BLaER1 (cell line): ENCODE data around the gene PRKN.

Source experiments
- H3K27ac ChIP-seq: shearing (Covaris generic); formaldehyde crosslinking; 2 replicates; pipeline ENCODE4 v1.8.1; 2022
- H3K27me3 ChIP-seq: shearing (Covaris generic); formaldehyde crosslinking; 2 replicates; pipeline ENCODE4 v1.8.1; 2022
- H3K36me3 ChIP-seq: shearing (Covaris generic); formaldehyde crosslinking; 2 replicates; pipeline ENCODE4 v1.8.1; 2022
- H3K4me1 ChIP-seq: shearing (Covaris generic); formaldehyde crosslinking; 2 replicates; pipeline ENCODE4 v1.8.1; 2022
- H3K4me2 ChIP-seq: shearing (Covaris generic); formaldehyde crosslinking; 2 replicates; pipeline ENCODE4 v1.8.1; 2022
- H3K4me3 ChIP-seq: shearing (Covaris generic); formaldehyde crosslinking; 2 replicates; pipeline ENCODE4 v1.8.1; 2022
- H3K9ac ChIP-seq: shearing (Covaris generic); formaldehyde crosslinking; 2 replicates; pipeline ENCODE4 v1.8.1; 2022
- H3K9me3 ChIP-seq: shearing (Covaris generic); formaldehyde crosslinking; 2 replicates; pipeline ENCODE4 v1.8.1; 2022
- H4K20me1 ChIP-seq: shearing (Covaris generic); formaldehyde crosslinking; 2 replicates; pipeline ENCODE4 v1.8.1; 2022
- Cebpa-rat ChIP-seq: shearing (Covaris generic); IDR thresholded peaks from 2 replicates; pipeline ENCODE4 v1.8.1; 2022

The PRKN gene

DNA sequence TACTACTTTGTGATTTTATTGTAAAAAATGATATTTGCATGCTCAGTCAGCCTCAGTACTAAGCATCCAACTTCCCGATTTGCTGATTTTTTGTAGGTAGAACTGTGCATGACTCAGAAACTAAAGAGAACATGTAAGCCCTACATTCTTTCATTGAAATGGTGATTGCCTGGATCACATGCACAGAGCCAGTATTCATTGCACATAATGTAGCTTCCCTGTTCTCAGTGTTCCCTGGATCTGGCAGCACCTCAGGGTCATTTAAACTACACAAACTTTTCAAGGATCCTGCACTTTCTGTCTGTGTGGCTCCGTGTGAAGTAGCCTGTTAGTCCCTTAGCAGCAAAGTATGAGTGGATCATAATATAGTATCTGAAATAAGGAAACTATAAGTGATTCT is 1030.8 kb downstream of the PRKN start:
- Histone ChIP-seq H3K9me3 (no peaks in the 10 kb centered on the region), H3K27ac (no peak overlapping the region), H3K4me3 (no peak overlapping the region), H4K20me1 (no peaks in the 10 kb centered on the region), H3K9ac (no peak overlapping the region), H3K4me2 (no peak overlapping the region), H3K4me1 (no peaks in the 10 kb centered on the region), H3K36me3 (no peaks in the 10 kb centered on the region), H3K27me3 (no peaks in the 10 kb centered on the region)
- TF ChIP-seq Cebpa-rat: no peak

GRCh38 chr6:161694995-161695394 is 1032.6 kb downstream of the PRKN start:
- no peak overlapping the region for H3K4me3 ChIP-seq
- no peaks in the 10 kb centered on the region for H4K20me1 ChIP-seq
- no peak overlapping the region for H3K9ac ChIP-seq
- H3K4me2 ChIP-seq: no peak overlapping the region
- no peaks in the 10 kb centered on the region for H3K36me3 ChIP-seq
- H3K27me3 ChIP-seq: no peaks in the 10 kb centered on the region
- no peaks in the 10 kb centered on the region for H3K9me3 ChIP-seq
- no peak overlapping the region for H3K27ac ChIP-seq
- no peaks in the 10 kb centered on the region for H3K4me1 ChIP-seq
- no peak for TF ChIP-seq Cebpa-rat

GRCh38 chr6:161686655-161687054 is 1040.9 kb downstream of the PRKN start:
- Histone ChIP-seq H3K9ac (no peak overlapping the region), H3K36me3 (no peaks in the 10 kb centered on the region), H4K20me1 (no peaks in the 10 kb centered on the region), H3K4me1 (no peaks in the 10 kb centered on the region), H3K4me3 (no peak overlapping the region), H3K27me3 (no peaks in the 10 kb centered on the region), H3K9me3 (no peaks in the 10 kb centered on the region), H3K4me2 (no peak overlapping the region), H3K27ac (no peak overlapping the region)
- no peak for TF ChIP-seq Cebpa-rat

DNA sequence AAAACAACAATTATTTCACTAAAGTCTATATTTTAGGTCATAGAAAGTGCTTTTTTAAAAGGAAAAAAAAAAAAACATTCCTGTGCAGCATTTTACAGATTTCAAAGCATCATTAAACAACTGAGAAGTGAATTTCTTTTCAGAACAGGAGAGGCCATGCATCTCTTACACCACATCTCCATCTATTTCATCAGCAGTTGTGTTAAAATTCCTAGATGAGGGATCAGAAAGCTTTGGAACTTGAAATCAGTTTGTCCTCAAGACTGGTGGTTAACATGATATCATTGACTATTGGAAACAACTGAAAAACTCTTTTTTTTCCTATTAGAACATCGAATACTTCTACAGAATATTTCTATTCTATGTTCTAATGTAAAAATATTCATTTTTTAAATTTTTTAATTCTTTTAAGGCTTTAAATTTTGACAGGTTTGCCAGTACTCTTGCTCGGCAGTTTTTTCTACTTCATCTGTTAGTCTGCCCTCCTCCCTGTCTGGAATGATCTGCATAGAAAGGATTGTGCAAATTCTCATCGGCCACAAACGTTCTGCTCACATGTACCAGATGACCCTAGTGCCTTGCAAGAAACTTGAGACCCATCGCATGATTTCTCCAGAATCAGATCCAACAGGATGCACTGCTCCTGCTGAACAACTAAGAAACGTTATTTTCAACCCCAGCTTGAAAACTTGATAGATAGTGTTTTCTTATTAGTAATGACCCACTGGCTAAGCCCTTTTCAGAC is 1042.7 kb downstream of the PRKN start:
- no peak for TF ChIP-seq Cebpa-rat
- Histone ChIP-seq H3K4me1 (no peaks in the 10 kb centered on the region), H3K27ac (no peak overlapping the region), H3K9ac (no peak overlapping the region), H3K27me3 (no peaks in the 10 kb centered on the region), H3K9me3 (no peaks in the 10 kb centered on the region), H3K4me3 (no peak overlapping the region), H3K36me3 (no peaks in the 10 kb centered on the region), H4K20me1 (no peaks in the 10 kb centered on the region), H3K4me2 (no peak overlapping the region)

GRCh38 chr6:161683400-161683799 is 1044.2 kb downstream of the PRKN start:
- Histone ChIP-seq H3K27ac (no peak overlapping the region), H3K4me3 (no peak overlapping the region), H3K4me1 (no peaks in the 10 kb centered on the region), H3K27me3 (no peaks in the 10 kb centered on the region), H3K4me2 (no peak overlapping the region), H4K20me1 (no peaks in the 10 kb centered on the region), H3K9ac (no peak overlapping the region), H3K36me3 (no peaks in the 10 kb centered on the region), H3K9me3 (no peaks in the 10 kb centered on the region)
- TF ChIP-seq Cebpa-rat: no peak

GRCh38 chr6:161682982-161683381 is 1044.6 kb downstream of the PRKN start:
- H3K4me3 ChIP-seq: no peak overlapping the region
- H3K27ac ChIP-seq: no peak overlapping the region
- H3K9me3 ChIP-seq: no peaks in the 10 kb centered on the region
- H3K4me1 ChIP-seq: no peaks in the 10 kb centered on the region
- no peak for TF ChIP-seq Cebpa-rat
- no peaks in the 10 kb centered on the region for H3K36me3 ChIP-seq
- H3K27me3 ChIP-seq: no peaks in the 10 kb centered on the region
- H4K20me1 ChIP-seq: no peaks in the 10 kb centered on the region
- no peak overlapping the region for H3K9ac ChIP-seq
- no peak overlapping the region for H3K4me2 ChIP-seq

DNA sequence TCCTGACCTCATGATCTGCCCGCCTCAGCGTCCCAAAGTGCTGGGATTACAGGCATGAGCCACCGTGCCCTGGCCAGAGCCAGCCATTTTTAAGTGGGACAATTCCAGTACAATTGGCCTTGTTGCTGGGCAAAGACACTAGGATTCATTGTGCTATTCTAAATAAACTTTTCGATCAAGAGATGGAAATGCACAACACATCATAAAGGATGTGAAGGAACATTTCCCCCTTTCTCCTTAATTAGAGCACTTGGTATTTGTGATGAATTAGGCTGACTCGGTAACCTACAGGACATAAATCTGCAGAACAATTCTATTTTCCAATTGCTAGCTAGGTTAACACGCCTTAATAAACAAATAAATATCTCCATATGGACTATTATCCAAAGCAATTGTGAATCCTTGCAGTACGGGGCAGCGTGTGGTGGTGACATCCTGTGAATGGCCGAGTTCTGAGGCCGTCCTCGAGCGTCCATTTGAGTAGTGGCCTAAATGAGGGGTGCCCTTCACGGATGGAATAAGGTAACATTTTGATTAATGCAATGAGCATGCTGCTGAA is 1047.5 kb downstream of the PRKN start:
- Histone ChIP-seq H3K9ac (no peak overlapping the region), H3K4me3 (no peak overlapping the region), H3K4me2 (no peak overlapping the region), H3K4me1 (no peaks in the 10 kb centered on the region), H3K36me3 (no peaks in the 10 kb centered on the region), H3K9me3 (no peaks in the 10 kb centered on the region), H4K20me1 (no peaks in the 10 kb centered on the region), H3K27ac (no peak overlapping the region), H3K27me3 (no peaks in the 10 kb centered on the region)
- no peak for TF ChIP-seq Cebpa-rat

- H3K27ac ChIP-seq: no peak overlapping the region
- no peaks in the 10 kb centered on the region for H3K4me1 ChIP-seq
- H3K4me3 ChIP-seq: no peak overlapping the region
- no peaks in the 10 kb centered on the region for H3K36me3 ChIP-seq
- no peaks in the 10 kb centered on the region for H4K20me1 ChIP-seq
- no peak for TF ChIP-seq Cebpa-rat
- H3K4me2 ChIP-seq: no peak overlapping the region
- H3K9ac ChIP-seq: no peak overlapping the region
- no peaks in the 10 kb centered on the region for H3K27me3 ChIP-seq
- no peaks in the 10 kb centered on the region for H3K9me3 ChIP-seq
Measured at GRCh38 chr6:161677188-161677587, 1050.4 kb downstream of the PRKN start.

DNA sequence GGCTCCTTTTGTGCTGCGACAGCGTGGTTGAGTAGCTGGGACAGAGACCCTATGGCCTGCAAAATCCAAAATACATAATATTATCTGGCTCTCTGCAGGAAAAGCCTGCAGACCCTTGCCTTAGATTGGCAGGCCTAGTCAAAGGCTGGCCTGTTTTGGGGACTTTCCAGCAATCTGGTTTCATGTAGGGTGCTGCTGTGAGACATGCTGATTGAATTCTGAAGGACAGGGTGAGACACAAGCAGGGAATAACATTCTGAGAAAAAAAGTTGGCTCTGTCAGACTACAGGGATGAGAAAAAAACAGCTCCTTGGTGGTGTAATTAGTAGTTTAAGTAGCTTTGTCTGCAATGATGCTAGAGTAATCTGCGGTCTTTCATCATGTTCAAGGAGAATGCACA is 1051.0 kb downstream of the PRKN start:
- H3K27ac ChIP-seq: no peak overlapping the region
- no peaks in the 10 kb centered on the region for H3K9me3 ChIP-seq
- H3K4me2 ChIP-seq: no peak overlapping the region
- no peaks in the 10 kb centered on the region for H3K36me3 ChIP-seq
- no peak overlapping the region for H3K4me3 ChIP-seq
- H3K4me1 ChIP-seq: no peaks in the 10 kb centered on the region
- no peak for TF ChIP-seq Cebpa-rat
- H4K20me1 ChIP-seq: no peaks in the 10 kb centered on the region
- H3K27me3 ChIP-seq: no peaks in the 10 kb centered on the region
- no peak overlapping the region for H3K9ac ChIP-seq

- no peaks in the 10 kb centered on the region for H3K9me3 ChIP-seq
- H3K4me2 ChIP-seq: no peak overlapping the region
- H3K27me3 ChIP-seq: no peaks in the 10 kb centered on the region
- no peaks in the 10 kb centered on the region for H4K20me1 ChIP-seq
- no peak overlapping the region for H3K27ac ChIP-seq
- no peak overlapping the region for H3K4me3 ChIP-seq
- no peaks in the 10 kb centered on the region for H3K4me1 ChIP-seq
- H3K9ac ChIP-seq: no peak overlapping the region
- TF ChIP-seq Cebpa-rat: no peak
- no peaks in the 10 kb centered on the region for H3K36me3 ChIP-seq
Measured at GRCh38 chr6:161674930-161675682, 1052.5 kb downstream of the PRKN start.
